ENCODE results near the gene ASTN2.

DNA sequence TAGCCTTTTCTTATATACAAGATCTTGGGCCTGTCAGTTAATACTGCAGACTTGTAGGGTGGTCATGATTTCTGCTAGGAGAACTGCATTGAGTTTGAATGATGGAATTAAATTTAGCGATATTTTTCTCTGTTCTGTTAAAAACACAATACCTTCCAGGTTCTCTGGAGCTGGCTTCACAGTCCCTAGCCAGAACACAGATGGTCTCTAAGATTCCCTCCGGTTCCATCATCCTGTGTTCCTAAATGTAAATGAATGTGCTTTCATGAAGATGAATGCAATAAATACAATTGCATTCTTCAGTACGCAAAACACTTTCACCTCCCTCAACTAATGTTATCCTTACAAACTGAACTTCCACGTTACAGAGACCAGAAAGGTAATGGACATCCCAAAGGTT is 264.9 kb downstream of the ASTN2 start:
- TF ChIP-seq, protein P1, sequence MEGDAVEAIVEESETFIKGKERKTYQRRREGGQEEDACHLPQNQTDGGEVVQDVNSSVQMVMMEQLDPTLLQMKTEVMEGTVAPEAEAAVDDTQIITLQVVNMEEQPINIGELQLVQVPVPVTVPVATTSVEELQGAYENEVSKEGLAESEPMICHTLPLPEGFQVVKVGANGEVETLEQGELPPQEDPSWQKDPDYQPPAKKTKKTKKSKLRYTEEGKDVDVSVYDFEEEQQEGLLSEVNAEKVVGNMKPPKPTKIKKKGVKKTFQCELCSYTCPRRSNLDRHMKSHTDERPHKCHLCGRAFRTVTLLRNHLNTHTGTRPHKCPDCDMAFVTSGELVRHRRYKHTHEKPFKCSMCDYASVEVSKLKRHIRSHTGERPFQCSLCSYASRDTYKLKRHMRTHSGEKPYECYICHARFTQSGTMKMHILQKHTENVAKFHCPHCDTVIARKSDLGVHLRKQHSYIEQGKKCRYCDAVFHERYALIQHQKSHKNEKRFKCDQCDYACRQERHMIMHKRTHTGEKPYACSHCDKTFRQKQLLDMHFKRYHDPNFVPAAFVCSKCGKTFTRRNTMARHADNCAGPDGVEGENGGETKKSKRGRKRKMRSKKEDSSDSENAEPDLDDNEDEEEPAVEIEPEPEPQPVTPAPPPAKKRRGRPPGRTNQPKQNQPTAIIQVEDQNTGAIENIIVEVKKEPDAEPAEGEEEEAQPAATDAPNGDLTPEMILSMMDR (IDR thresholded peaks at IDR 0.05; ENCODE audit: borderline replicate concordance, extremely low read depth, low read length, poor library complexity, severe bottlenecking): no peak
- no peak for TF ChIP-seq EZH2 (IDR thresholded peaks at IDR 0.05; ENCODE audit: borderline replicate concordance, low read depth, low read length, severe bottlenecking)

Data from DND-41 (cell line).